ENCODE results near the gene FTSJ3.
"Not testable (repeated sequence)": the region's sequence is repeated elsewhere in the genome, so short reads cannot be mapped to it uniquely, and the experiment has no call there.

FTSJ3 gene

DNA sequence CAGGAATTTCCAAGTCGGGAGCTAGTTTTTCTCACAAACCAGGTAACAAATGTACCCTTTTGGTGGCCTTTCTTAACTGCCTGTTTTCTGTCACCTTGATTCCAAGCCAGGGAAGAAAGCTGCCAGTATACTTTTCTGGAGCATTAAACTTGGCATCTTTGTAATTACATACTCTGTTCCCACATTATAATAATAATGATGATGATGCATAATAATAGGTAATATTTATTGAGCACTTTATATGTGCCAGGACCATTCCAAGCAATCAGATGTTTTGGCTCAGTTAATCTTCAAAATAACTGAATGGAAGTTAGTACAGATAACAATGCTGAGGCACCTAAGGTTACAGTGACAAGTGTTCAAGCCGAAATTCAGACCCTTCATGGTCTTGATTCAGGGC, 11.3 kb downstream of the FTSJ3 start:
- H3K4me1 ChIP-seq (ENCODE audit: control extremely low read depth in 1 of 4, control insufficient read depth in 4 of 4, insufficient read depth in 4 of 4, low read length in 3 of 4), result peaks cover 0 to 8% (median 2%) of the 10 kb centered on the region in 4 experiments
- 100% methylated on average over 2 of the region's 2 CpGs for WGBS (ENCODE audit: insufficient coverage)
- no peak overlapping the region for H3K27ac ChIP-seq (ENCODE audit: insufficient read depth in 1 of 2, low read depth in 1 of 2, low read length in 2 of 2, poor library complexity in 1 of 2, severe bottlenecking in 2 of 2)
- H3K27me3 ChIP-seq (replicated peaks in 2 of 5; ENCODE audit: control insufficient read depth in 4 of 5, insufficient read depth in 5 of 5, low read length in 4 of 5), result no peaks in the 10 kb centered on the region
- ChIA-PET POLR2A (no interaction called here), CTCF (interaction anchor here (1.2 to 1.4 kb wide), 3 partner anchors 9 to 36 kb away, joined by 3 to 5 read pairs (median 4); no protein-coding TSS in a partner anchor)
- no peak overlapping the region for H3K4me3 ChIP-seq (ENCODE audit: control insufficient read depth in 1 of 7, extremely low read depth in 1 of 7, insufficient read depth in 4 of 7, low read depth in 2 of 7, low read length in 6 of 7)
- H3K36me3 ChIP-seq (ENCODE audit: control insufficient read depth in 4 of 4, insufficient read depth in 4 of 4, low read length in 3 of 4), result peaks cover 36 to 96% (median 82%) of the 10 kb centered on the region in 4 experiments
- no peaks in the 10 kb centered on the region for H3K9me3 ChIP-seq (ENCODE audit: control extremely low read depth in 1 of 5, control insufficient read depth in 4 of 5, insufficient read depth in 2 of 5, low read depth in 1 of 5, low read length in 4 of 5)
- DNase-seq, result no peak

DNA sequence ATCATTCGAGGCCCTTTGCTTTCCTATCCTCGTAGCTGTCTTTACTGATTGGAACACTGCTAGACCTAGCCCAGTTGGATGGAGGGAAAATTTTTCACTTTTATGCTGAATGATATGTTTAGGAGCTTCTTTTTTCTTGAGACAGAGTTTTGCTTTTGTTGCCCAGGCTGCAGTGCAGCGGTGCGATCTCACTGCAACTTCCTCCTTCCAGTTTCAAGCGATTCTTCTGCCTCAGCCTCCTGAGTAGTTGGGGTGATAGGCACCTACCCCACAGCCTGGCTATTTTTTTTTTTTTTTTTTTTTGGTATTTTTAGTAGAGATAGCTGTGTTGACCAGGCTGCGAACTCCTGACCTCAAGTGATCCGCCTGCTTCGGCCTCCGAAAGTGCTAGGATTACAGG, 17.5 kb downstream of the FTSJ3 start:
- no peaks in the 10 kb centered on the region for H3K27me3 ChIP-seq (replicated peaks in 2 of 5; ENCODE audit: control insufficient read depth in 4 of 5, insufficient read depth in 5 of 5, low read length in 4 of 5)
- peaks cover 31 to 91% (median 70%) of the 10 kb centered on the region in 4 experiments for H3K36me3 ChIP-seq (ENCODE audit: control insufficient read depth in 4 of 4, insufficient read depth in 4 of 4, low read length in 3 of 4)
- H3K4me1 ChIP-seq (ENCODE audit: control extremely low read depth in 1 of 4, control insufficient read depth in 4 of 4, insufficient read depth in 4 of 4, low read length in 3 of 4), result no peaks in the 10 kb centered on the region
- no peaks in the 10 kb centered on the region for H3K9me3 ChIP-seq (ENCODE audit: control extremely low read depth in 1 of 5, control insufficient read depth in 4 of 5, insufficient read depth in 2 of 5, low read depth in 1 of 5, low read length in 4 of 5)
- ChIA-PET POLR2A (interaction anchor here (0.8 kb wide), 1 partner anchor 18 kb away, joined by 3 read pairs; no protein-coding TSS in a partner anchor), CTCF (interaction anchor here (1.0 to 2.2 kb wide), 4 partner anchors 11 to 29 kb away, joined by 3 to 9 read pairs (median 5); no protein-coding TSS in a partner anchor)
- no peak overlapping the region for H3K27ac ChIP-seq (ENCODE audit: insufficient read depth in 1 of 2, low read depth in 1 of 2, low read length in 2 of 2, poor library complexity in 1 of 2, severe bottlenecking in 2 of 2)
- no CpG with 5 or more reads among the region's 9 CpGs for WGBS (ENCODE audit: insufficient coverage)
- no peak overlapping the region for H3K4me3 ChIP-seq (ENCODE audit: control insufficient read depth in 1 of 7, extremely low read depth in 1 of 7, insufficient read depth in 4 of 7, low read depth in 2 of 7, low read length in 6 of 7)
- DNase-seq, result no peak

DNA sequence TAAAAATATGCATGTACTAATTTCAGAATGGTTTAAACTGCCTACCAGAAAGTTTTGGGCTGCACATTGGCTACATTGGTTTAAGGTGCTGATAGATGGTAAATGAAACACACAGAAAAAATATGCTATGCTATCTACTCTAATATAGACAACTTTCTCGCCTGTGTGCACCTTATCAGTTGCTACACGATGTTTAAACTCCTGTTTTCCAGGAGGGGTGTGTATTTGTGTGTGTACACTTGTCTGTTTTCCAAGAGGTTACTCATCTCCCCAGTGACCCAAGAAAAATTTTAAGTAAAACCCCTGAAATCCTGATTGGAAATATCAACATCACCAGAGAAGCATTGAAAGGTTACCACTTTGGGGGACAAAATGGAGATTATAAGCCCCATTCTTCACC, 21.9 kb downstream of the FTSJ3 start:
- WGBS (ENCODE audit: insufficient coverage), result no CpG with 5 or more reads among the region's 2 CpGs
- Histone ChIP-seq H3K27ac (ENCODE audit: insufficient read depth in 1 of 2, low read depth in 1 of 2, low read length in 2 of 2, poor library complexity in 1 of 2, severe bottlenecking in 2 of 2) (no peak overlapping the region), H3K27me3 (replicated peaks in 2 of 5; ENCODE audit: control insufficient read depth in 4 of 5, insufficient read depth in 5 of 5, low read length in 4 of 5) (no peaks in the 10 kb centered on the region), H3K4me1 (ENCODE audit: control extremely low read depth in 1 of 4, control insufficient read depth in 4 of 4, insufficient read depth in 4 of 4, low read length in 3 of 4) (no peaks in the 10 kb centered on the region), H3K36me3 (ENCODE audit: control insufficient read depth in 4 of 4, insufficient read depth in 4 of 4, low read length in 3 of 4) (peaks cover 19 to 85% (median 54%) of the 10 kb centered on the region in 4 experiments), H3K4me3 (ENCODE audit: control insufficient read depth in 1 of 7, extremely low read depth in 1 of 7, insufficient read depth in 4 of 7, low read depth in 2 of 7, low read length in 6 of 7) (no peak overlapping the region), H3K9me3 (ENCODE audit: control extremely low read depth in 1 of 5, control insufficient read depth in 4 of 5, insufficient read depth in 2 of 5, low read depth in 1 of 5, low read length in 4 of 5) (no peaks in the 10 kb centered on the region)
- DNase-seq, result no peak
- POLR2A ChIA-PET, result no interaction called here
- CTCF ChIA-PET, result interaction anchor here (1.2 to 1.7 kb wide), 2 partner anchors 23 to 29 kb away, joined by 4 to 6 read pairs; no protein-coding TSS in a partner anchor

DNA sequence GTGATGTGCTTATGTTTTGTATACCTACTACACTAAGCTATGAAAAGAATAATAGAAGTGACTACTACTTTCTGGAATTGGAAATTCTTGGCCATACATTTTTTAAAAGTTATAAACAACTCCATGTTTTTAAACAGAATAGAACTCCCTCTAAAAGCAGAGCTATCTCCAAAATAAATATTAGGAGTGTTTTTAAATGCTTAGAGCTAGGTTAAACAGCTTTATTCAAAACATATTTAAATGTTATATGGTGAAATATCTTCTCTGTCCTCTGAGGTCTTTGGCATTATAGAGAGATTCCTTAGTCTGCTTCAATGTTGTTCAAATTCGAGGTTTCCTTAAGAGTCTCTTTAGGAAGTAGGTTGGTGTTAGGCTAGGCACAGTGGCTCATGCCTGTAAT, 23.1 kb downstream of the FTSJ3 start:
- H3K27ac ChIP-seq (ENCODE audit: insufficient read depth in 1 of 2, low read depth in 1 of 2, low read length in 2 of 2, poor library complexity in 1 of 2, severe bottlenecking in 2 of 2), result no peak overlapping the region
- no peaks in the 10 kb centered on the region for H3K27me3 ChIP-seq (replicated peaks in 2 of 5; ENCODE audit: control insufficient read depth in 4 of 5, insufficient read depth in 5 of 5, low read length in 4 of 5)
- POLR2A ChIA-PET, result interaction anchor here (0.7 to 1.2 kb wide), 3 partner anchors 10 to 54 kb away, joined by 3 read pairs; no protein-coding TSS in a partner anchor
- CTCF ChIA-PET, result interaction anchor here (0.9 to 1.7 kb wide), 6 partner anchors 10 to 62 kb away, joined by 3 to 6 read pairs (median 4); no protein-coding TSS in a partner anchor
- no CpG with 5 or more reads among the region's 1 CpG for WGBS (ENCODE audit: insufficient coverage)
- H3K36me3 ChIP-seq (ENCODE audit: control insufficient read depth in 4 of 4, insufficient read depth in 4 of 4, low read length in 3 of 4), result peaks cover 15 to 85% (median 55%) of the 10 kb centered on the region in 4 experiments
- DNase-seq, result no peak
- no peaks in the 10 kb centered on the region for H3K9me3 ChIP-seq (ENCODE audit: control extremely low read depth in 1 of 5, control insufficient read depth in 4 of 5, insufficient read depth in 2 of 5, low read depth in 1 of 5, low read length in 4 of 5)
- H3K4me1 ChIP-seq (ENCODE audit: control extremely low read depth in 1 of 4, control insufficient read depth in 4 of 4, insufficient read depth in 4 of 4, low read length in 3 of 4), result no peaks in the 10 kb centered on the region
- no peak overlapping the region for H3K4me3 ChIP-seq (ENCODE audit: control insufficient read depth in 1 of 7, extremely low read depth in 1 of 7, insufficient read depth in 4 of 7, low read depth in 2 of 7, low read length in 6 of 7)

DNA sequence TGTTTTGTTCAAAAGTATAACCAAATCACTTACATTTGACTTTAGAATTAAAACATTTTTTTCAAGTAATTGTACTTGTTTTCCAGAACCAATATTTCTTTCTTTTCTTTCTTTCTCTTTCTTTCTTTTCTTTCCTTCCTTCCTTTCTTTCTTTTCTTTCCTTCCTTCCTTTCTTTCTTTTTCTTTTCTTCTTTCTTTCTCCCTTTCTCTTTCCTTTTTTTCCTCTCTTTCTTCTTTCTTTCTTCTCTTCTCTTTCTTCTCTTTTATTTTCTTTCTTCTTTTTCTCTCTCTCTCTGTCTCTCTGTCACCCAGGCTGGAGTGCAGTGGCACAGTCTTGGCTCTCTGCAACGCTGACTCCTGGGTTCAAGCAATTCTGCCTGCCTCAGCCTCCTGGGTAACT, 26.7 kb downstream of the FTSJ3 start:
- DNase-seq, result no peak
- ChIA-PET CTCF (interaction anchor here (1.7 kb wide), 1 partner anchor 34 kb away, joined by 3 read pairs; no protein-coding TSS in a partner anchor), POLR2A (no interaction called here)
- Histone ChIP-seq H3K9me3 (ENCODE audit: control extremely low read depth in 1 of 5, control insufficient read depth in 4 of 5, insufficient read depth in 2 of 5, low read depth in 1 of 5, low read length in 4 of 5) (no peaks in the 10 kb centered on the region), H3K4me3 (ENCODE audit: control insufficient read depth in 1 of 7, extremely low read depth in 1 of 7, insufficient read depth in 4 of 7, low read depth in 2 of 7, low read length in 6 of 7) (no peak overlapping the region), H3K27ac (ENCODE audit: insufficient read depth in 1 of 2, low read depth in 1 of 2, low read length in 2 of 2, poor library complexity in 1 of 2, severe bottlenecking in 2 of 2) (no peak overlapping the region), H3K27me3 (replicated peaks in 2 of 5; ENCODE audit: control insufficient read depth in 4 of 5, insufficient read depth in 5 of 5, low read length in 4 of 5) (no peaks in the 10 kb centered on the region), H3K4me1 (ENCODE audit: control extremely low read depth in 1 of 4, control insufficient read depth in 4 of 4, insufficient read depth in 4 of 4, low read length in 3 of 4) (no peaks in the 10 kb centered on the region), H3K36me3 (ENCODE audit: control insufficient read depth in 4 of 4, insufficient read depth in 4 of 4, low read length in 3 of 4) (peaks cover 14 to 84% (median 58%) of the 10 kb centered on the region in 4 experiments)
- 100% methylated on average over 1 of the region's 1 CpG for WGBS (ENCODE audit: insufficient coverage)

DNA sequence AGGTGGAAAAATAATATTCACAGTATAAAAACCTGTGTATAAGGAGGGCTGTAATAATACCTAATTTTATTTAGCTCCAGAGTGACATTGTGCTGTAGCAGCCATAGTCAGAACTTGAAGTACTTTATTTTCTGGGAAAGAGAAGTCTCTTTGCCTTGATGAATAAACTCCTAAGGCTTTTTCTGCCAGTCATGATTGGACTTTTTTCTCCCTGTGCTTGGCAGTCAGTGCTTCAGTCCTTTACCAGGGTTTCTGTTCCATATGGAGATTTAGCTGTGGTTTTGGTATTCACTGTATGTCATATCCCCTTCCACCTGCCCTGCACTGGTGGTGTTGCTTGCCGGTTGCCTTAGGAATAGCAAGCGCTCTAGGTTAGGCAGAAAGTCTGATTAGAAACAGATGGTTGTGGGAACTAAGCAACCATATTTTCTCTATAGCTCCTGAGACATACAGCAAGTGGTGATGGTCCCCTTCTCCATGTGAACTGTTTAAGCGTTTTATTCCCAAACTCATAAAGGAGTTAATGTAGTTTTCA, 28.8 kb downstream of the FTSJ3 start:
- Histone ChIP-seq H3K36me3 (ENCODE audit: control insufficient read depth in 4 of 4, insufficient read depth in 4 of 4, low read length in 3 of 4) (peaks cover 11 to 92% (median 64%) of the 10 kb centered on the region in 4 experiments), H3K4me1 (ENCODE audit: control extremely low read depth in 1 of 4, control insufficient read depth in 4 of 4, insufficient read depth in 4 of 4, low read length in 3 of 4) (no peaks in the 10 kb centered on the region), H3K27me3 (replicated peaks in 2 of 5; ENCODE audit: control insufficient read depth in 4 of 5, insufficient read depth in 5 of 5, low read length in 4 of 5) (no peaks in the 10 kb centered on the region), H3K9me3 (ENCODE audit: control extremely low read depth in 1 of 5, control insufficient read depth in 4 of 5, insufficient read depth in 2 of 5, low read depth in 1 of 5, low read length in 4 of 5) (no peaks in the 10 kb centered on the region), H3K4me3 (ENCODE audit: control insufficient read depth in 1 of 7, extremely low read depth in 1 of 7, insufficient read depth in 4 of 7, low read depth in 2 of 7, low read length in 6 of 7) (no peak overlapping the region), H3K27ac (ENCODE audit: insufficient read depth in 1 of 2, low read depth in 1 of 2, low read length in 2 of 2, poor library complexity in 1 of 2, severe bottlenecking in 2 of 2) (no peak overlapping the region)
- POLR2A ChIA-PET, result interaction anchor here (1.3 kb wide), 1 partner anchor 25 kb away, joined by 4 read pairs; no protein-coding TSS in a partner anchor
- CTCF ChIA-PET, result interaction anchor here (1.3 to 1.5 kb wide), 4 partner anchors 8 to 36 kb away, joined by 3 to 5 read pairs (median 4); no protein-coding TSS in a partner anchor
- 100% methylated on average over 3 of the region's 3 CpGs for WGBS (ENCODE audit: insufficient coverage)
- DNase-seq, result no peak

DNA sequence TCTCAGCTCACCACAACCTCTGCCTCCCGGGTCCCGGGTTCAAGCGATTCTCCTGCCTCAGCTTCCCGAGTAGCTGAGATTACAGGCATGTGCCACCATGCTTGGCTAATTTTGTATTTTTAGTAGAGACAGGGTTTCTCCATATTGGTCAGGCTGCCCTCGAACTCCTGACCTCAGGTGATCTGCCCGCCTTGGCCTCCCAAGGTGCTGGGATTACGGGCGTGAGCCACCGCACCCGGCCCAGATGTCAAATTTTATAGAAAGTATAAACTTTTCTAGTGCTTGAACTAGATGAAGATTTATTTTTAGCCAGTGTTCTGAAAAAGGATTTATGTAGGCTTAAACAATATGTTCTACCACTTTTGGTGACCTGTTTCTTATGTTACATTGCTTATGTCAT, 31.1 kb downstream of the FTSJ3 start:
- POLR2A ChIA-PET, result interaction anchor here (0.9 kb wide), 1 partner anchor 90 kb away, joined by 3 read pairs; no protein-coding TSS in a partner anchor
- H3K36me3 ChIP-seq (ENCODE audit: control insufficient read depth in 4 of 4, insufficient read depth in 4 of 4, low read length in 3 of 4), result peaks cover 14 to 94% (median 63%) of the 10 kb centered on the region in 4 experiments

More for the DNA sequence above, 31.1 kb downstream of the FTSJ3 start:
- not testable (repeated sequence) for H3K9me3 ChIP-seq (ENCODE audit: control extremely low read depth in 1 of 5, control insufficient read depth in 4 of 5, insufficient read depth in 2 of 5, low read depth in 1 of 5, low read length in 4 of 5); H3K27me3 ChIP-seq (replicated peaks in 2 of 5; ENCODE audit: control insufficient read depth in 4 of 5, insufficient read depth in 5 of 5, low read length in 4 of 5); H3K4me1 ChIP-seq (ENCODE audit: control extremely low read depth in 1 of 4, control insufficient read depth in 4 of 4, insufficient read depth in 4 of 4, low read length in 3 of 4); H3K4me3 ChIP-seq (ENCODE audit: control insufficient read depth in 1 of 7, extremely low read depth in 1 of 7, insufficient read depth in 4 of 7, low read depth in 2 of 7, low read length in 6 of 7); H3K27ac ChIP-seq (ENCODE audit: insufficient read depth in 1 of 2, low read depth in 1 of 2, low read length in 2 of 2, poor library complexity in 1 of 2, severe bottlenecking in 2 of 2); DNase-seq
- CTCF ChIA-PET, result interaction anchor here (1.5 kb wide), 1 partner anchor 15 kb away, joined by 4 read pairs; no protein-coding TSS in a partner anchor
- 96% methylated on average over 8 of the region's 10 CpGs for WGBS (ENCODE audit: insufficient coverage)
